Thoracic aorta (tissue), 2 donors: ENCODE measurements around the gene PPP4R2. TPM values are rescaled to one million over a fixed set of nuclear protein-coding genes. Genes with fewer than 3 reads are reported as not detected.

Source experiments
- ATAC-seq: fragments of 150-250 bp; one replicate; pipeline ENCODE4 v1.8.0; 2017; ENCODE audit warnings: low read depth; ENCODE audit not compliant: insufficient number of reproducible peaks, low FRiP score
- DNase-seq: peaks from one replicate; pipeline ENCODE4 v3.0.0-alpha.2; 2020; ENCODE audit warnings: low spot score
- H3K27ac ChIP-seq, 2 donors: fragments of 200-600 bp; sonication (generic); 1 replicate in 1 of 2; 2 replicates in 1 of 2; pipeline ENCODE4 v1.5.1; 2016; ENCODE audit warnings: mild to moderate bottlenecking in 2 of 2, moderate library complexity in 2 of 2
- H3K27me3 ChIP-seq: fragments of 200-600 bp; sonication (generic); replicated peaks from 2 replicates; pipeline ENCODE4 v1.6.0; 2016; ENCODE audit warnings: mild to moderate bottlenecking; ENCODE audit not compliant: insufficient read depth
- H3K36me3 ChIP-seq: fragments of 200-600 bp; sonication (generic); one replicate; pipeline ENCODE4 v1.5.1; 2016
- H3K4me1 ChIP-seq, 2 donors: fragments of 200-600 bp; sonication (generic); 1 replicate in 1 of 2; 2 replicates in 1 of 2; pipeline versions ENCODE4 v1.5.1 to v1.6.0; 2016; ENCODE audit warnings: low read depth in 2 of 2, mild to moderate bottlenecking in 1 of 2; ENCODE audit not compliant: control insufficient read depth in 1 of 2
- H3K4me3 ChIP-seq: fragments of 200-600 bp; sonication (generic); 2 replicates; pipeline ENCODE4 v1.5.1; 2016; ENCODE audit warnings: mild to moderate bottlenecking
- H3K9me3 ChIP-seq: fragments of 200-600 bp; sonication (generic); 2 replicates; pipeline ENCODE4 v1.5.1; 2016
- CTCF ChIP-seq: fragments of 200-600 bp; sonication (generic); IDR thresholded peaks from one replicate; pipeline ENCODE4 v1.5.1; 2019; ENCODE audit warnings: antibody characterized with exemption
- total RNA-seq, 2 donors: library from RNA; depleted of rRNA; stranded (reverse); fragments of >200 nt; gene quantifications; one replicate each; pipeline versions ENCODE4 v1.1.0 to v1.2.3, GENCODE V29; 2016

PPP4R2 gene
- total RNA-seq, 2 donors from 2014 or later = 39.3 to 47.0 TPM

GRCh38 chr3:73072634-73073033, 76.0 kb downstream of the PPP4R2 start:
- Histone ChIP-seq H3K36me3 (no peaks in the 10 kb centered on the region), H3K4me1 (peaks cover 3 to 19% of the 10 kb centered on the region in 2 donors), H3K27ac (no peak overlapping the region), H3K4me3 (no peak overlapping the region), H3K9me3 (no peaks in the 10 kb centered on the region), H3K27me3 (no peaks in the 10 kb centered on the region)
- no peak for TF ChIP-seq CTCF
- DNase-seq (no peak), ATAC-seq (no peak)

DNA sequence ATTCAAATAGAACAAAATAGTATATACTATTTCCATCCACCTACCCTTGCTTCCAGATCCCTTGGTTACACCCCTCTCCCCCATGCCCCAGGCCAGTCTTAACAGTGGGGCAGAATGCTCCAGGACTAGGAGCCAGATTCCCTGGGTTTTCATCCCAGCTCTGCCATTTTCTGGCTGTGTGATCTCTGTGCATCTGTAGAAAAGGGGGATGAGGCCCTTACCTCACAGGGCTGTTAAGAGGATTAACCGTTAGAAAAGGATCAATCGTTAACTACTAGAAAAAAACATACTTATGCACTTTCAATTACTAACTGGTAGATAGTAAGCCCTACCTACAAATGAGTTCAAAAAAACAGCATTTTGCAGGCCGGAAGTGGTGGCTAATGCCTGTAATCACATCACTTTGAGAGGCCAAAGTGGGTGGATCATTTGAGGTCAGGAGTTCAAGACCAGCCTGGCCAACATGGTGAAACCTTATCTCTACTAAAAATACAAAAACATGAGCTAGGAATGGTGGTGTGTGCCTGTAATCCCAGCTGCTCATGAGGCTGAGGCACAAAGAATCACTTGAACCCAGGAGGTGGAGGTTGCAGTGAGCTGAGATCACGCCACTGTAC, 76.6 kb downstream of the PPP4R2 start:
- H3K27me3 ChIP-seq = no peaks in the 10 kb centered on the region
- H3K4me3 ChIP-seq = no peak overlapping the region
- H3K36me3 ChIP-seq = no peaks in the 10 kb centered on the region
- DNase-seq (no peak), ATAC-seq (no peak)
- peaks cover 3 to 19% of the 10 kb centered on the region in 2 donors for H3K4me1 ChIP-seq
- no peaks in the 10 kb centered on the region for H3K9me3 ChIP-seq
- H3K27ac ChIP-seq = no peak overlapping the region
- no peak for TF ChIP-seq CTCF

- no peak overlapping the region for H3K27ac ChIP-seq
- DNase-seq (no peak), ATAC-seq (no peak)
- no peaks in the 10 kb centered on the region for H3K36me3 ChIP-seq
- H3K4me3 ChIP-seq = no peak overlapping the region
- H3K9me3 ChIP-seq = no peaks in the 10 kb centered on the region
- H3K27me3 ChIP-seq = no peaks in the 10 kb centered on the region
- peaks cover 3 to 19% of the 10 kb centered on the region in 2 donors for H3K4me1 ChIP-seq
- no peak for TF ChIP-seq CTCF
Measured at GRCh38 chr3:73074781-73075180, 78.2 kb downstream of the PPP4R2 start.

DNA sequence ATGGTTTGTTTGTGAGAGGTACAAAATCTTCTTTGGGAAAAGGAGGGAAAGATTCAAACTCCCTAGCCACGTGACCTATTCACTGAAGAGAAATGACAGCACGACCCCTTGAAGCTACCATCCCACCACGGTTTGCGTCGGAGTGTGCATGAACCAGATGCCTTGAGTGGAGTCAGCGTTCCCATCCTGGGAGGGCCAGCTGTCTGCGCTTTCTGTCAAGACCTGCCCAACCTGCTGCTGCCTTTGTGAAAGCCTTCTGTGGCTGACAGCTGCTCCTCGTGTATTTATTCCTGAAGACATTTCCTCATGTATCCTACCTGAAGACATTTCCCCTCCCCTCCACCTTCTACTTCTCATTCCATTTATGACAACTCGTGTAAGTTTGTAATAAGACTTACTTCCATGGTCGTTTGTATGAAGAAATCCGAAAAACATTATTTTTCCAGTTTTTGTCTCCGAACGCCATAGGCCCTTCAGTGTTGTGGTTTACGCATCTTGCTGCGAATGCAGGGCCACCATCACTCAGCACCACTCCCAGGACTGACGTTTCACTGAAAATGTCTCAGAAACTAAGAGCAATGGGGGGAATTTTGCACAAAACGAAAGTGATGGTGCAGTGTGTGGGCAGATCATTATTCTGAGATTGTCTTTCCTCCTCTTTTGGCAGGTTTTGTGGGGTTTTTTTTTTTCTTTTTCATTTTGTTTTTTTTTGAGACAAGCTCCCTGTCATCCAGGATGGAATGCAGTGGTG, 83.8 kb downstream of the PPP4R2 start:
- no peak overlapping the region for H3K27ac ChIP-seq
- no peak for TF ChIP-seq CTCF
- H3K4me3 ChIP-seq = no peak overlapping the region
- H3K27me3 ChIP-seq = no peaks in the 10 kb centered on the region
- no peaks in the 10 kb centered on the region for H3K4me1 ChIP-seq
- H3K9me3 ChIP-seq = no peaks in the 10 kb centered on the region
- no peak for DNase-seq
- H3K36me3 ChIP-seq = no peaks in the 10 kb centered on the region
- no peak for ATAC-seq

DNA sequence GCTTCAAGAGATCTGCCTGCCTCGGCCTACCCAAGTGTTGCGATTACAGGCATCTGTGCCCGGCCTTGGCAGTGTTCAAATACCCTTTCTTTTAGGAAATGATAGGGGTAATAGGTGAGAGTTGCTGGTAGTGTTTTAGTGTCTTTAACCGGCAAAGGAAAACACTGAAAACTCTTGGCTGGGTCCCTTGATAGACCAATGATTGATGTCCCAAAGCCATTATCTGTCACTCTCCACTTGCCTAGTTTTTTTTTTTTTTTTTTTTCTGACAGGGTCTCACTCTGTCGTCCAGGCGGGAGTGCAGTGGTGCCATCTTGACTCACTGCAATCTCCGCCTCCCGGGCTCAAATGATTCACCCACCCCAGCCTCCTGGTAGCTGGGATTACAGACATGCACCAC, 84.5 kb downstream of the PPP4R2 start:
- no peak for TF ChIP-seq CTCF
- DNase-seq (no peak), ATAC-seq (no peak)
- Histone ChIP-seq H3K27ac (no peak overlapping the region), H3K9me3 (no peaks in the 10 kb centered on the region), H3K4me3 (no peak overlapping the region), H3K4me1 (no peaks in the 10 kb centered on the region), H3K27me3 (no peaks in the 10 kb centered on the region), H3K36me3 (no peaks in the 10 kb centered on the region)
